ENCODE data around the gene CDC25B.
"Not testable (repeated sequence)": the region's sequence is repeated elsewhere in the genome, so short reads cannot be mapped to it uniquely, and the experiment has no call there.

CDC25B gene

GRCh38 chr20:3820901-3821727 lies 25.0 kb downstream of the CDC25B start:
- Mint-ChIP-seq H3K27me3 (ENCODE audit: low read depth, poor library complexity) (peaks cover 6% of the 10 kb centered on the region), H3K9me3 (no peaks in the 10 kb centered on the region), H3K36me3 (ENCODE audit: low read depth) (no peaks in the 10 kb centered on the region), H3K4me3 (peak overlapping the region; percentile 90), H3K4me1 (peaks cover 32% of the 10 kb centered on the region), H3K27ac (peak overlapping the region; percentile 97)
- no peak for DNase-seq
- no peak for TF ChIP-seq CTCF (IDR thresholded peaks at IDR 0.05)

- Mint-ChIP-seq H3K27me3 (ENCODE audit: low read depth, poor library complexity) (peaks cover 6% of the 10 kb centered on the region), H3K9me3 (no peaks in the 10 kb centered on the region), H3K36me3 (ENCODE audit: low read depth) (no peaks in the 10 kb centered on the region), H3K27ac (peak overlapping the region; percentile 61), H3K4me1 (peaks cover 32% of the 10 kb centered on the region), H3K4me3 (peak overlapping the region; percentile 90)
- TF ChIP-seq CTCF (IDR thresholded peaks at IDR 0.05) = no peak
- DNase-seq = no peak
Observed at GRCh38 chr20:3821996-3822395, 25.9 kb downstream of the CDC25B start.

GRCh38 chr20:3823881-3824280 lies 27.8 kb downstream of the CDC25B start:
- Mint-ChIP-seq H3K27me3 (ENCODE audit: low read depth, poor library complexity) (peaks cover 6% of the 10 kb centered on the region), H3K27ac (no peak overlapping the region), H3K4me3 (no peak overlapping the region), H3K36me3 (ENCODE audit: low read depth) (no peaks in the 10 kb centered on the region), H3K4me1 (peaks cover 24% of the 10 kb centered on the region), H3K9me3 (no peaks in the 10 kb centered on the region)
- no peak for TF ChIP-seq CTCF (IDR thresholded peaks at IDR 0.05)
- DNase-seq = no peak

GRCh38 chr20:3825526-3825925 lies 29.4 kb downstream of the CDC25B start:
- Mint-ChIP-seq H3K9me3 (no peaks in the 10 kb centered on the region), H3K27me3 (ENCODE audit: low read depth, poor library complexity) (peaks cover 6% of the 10 kb centered on the region), H3K36me3 (ENCODE audit: low read depth) (peaks cover 2% of the 10 kb centered on the region), H3K27ac (no peak overlapping the region), H3K4me3 (no peak overlapping the region), H3K4me1 (peaks cover 13% of the 10 kb centered on the region)
- no peak for TF ChIP-seq CTCF (IDR thresholded peaks at IDR 0.05)
- no peak for DNase-seq

- Mint-ChIP-seq H3K9me3 (no peaks in the 10 kb centered on the region), H3K27me3 (ENCODE audit: low read depth, poor library complexity) (peaks cover 3% of the 10 kb centered on the region), H3K27ac (no peak overlapping the region), H3K4me1 (peaks cover 6% of the 10 kb centered on the region), H3K36me3 (ENCODE audit: low read depth) (peaks cover 5% of the 10 kb centered on the region), H3K4me3 (no peak overlapping the region)
- no peak for DNase-seq
- TF ChIP-seq CTCF (IDR thresholded peaks at IDR 0.05) = no peak
Observed at GRCh38 chr20:3826420-3826819, 30.3 kb downstream of the CDC25B start.

GRCh38 chr20:3828798-3829197 lies 32.7 kb downstream of the CDC25B start:
- Mint-ChIP-seq H3K4me3 (no peak overlapping the region), H3K4me1 (no peaks in the 10 kb centered on the region), H3K27me3 (ENCODE audit: low read depth, poor library complexity) (peaks cover 6% of the 10 kb centered on the region), H3K36me3 (ENCODE audit: low read depth) (peaks cover 5% of the 10 kb centered on the region), H3K9me3 (no peaks in the 10 kb centered on the region), H3K27ac (no peak overlapping the region)
- TF ChIP-seq CTCF (IDR thresholded peaks at IDR 0.05) = no peak
- no peak for DNase-seq

GRCh38 chr20:3829891-3830290 lies 33.8 kb downstream of the CDC25B start:
- not testable (repeated sequence) for H3K27ac Mint-ChIP-seq; DNase-seq; H3K9me3 Mint-ChIP-seq; H3K4me1 Mint-ChIP-seq; H3K4me3 Mint-ChIP-seq; H3K36me3 Mint-ChIP-seq (ENCODE audit: low read depth)
- H3K27me3 Mint-ChIP-seq (ENCODE audit: low read depth, poor library complexity) = peaks cover 10% of the 10 kb centered on the region
